Neural cell (in vitro differentiated cells): ENCODE measurements around the gene TMPRSS12. TPM values are rescaled to one million over a fixed set of nuclear protein-coding genes. Genes with fewer than 3 reads are reported as not detected.
"Not testable (repeated sequence)": the region's sequence is repeated elsewhere in the genome, so short reads cannot be mapped to it uniquely, and the experiment has no call there.

Experiments
- H2AFZ ChIP-seq: fragments of 200-600, 300-800 bp; sonication (generic), shearing (Covaris generic); 2 replicates; pipeline ENCODE4 v1.6.0; 2014; ENCODE audit warnings: low read depth, mild to moderate bottlenecking, antibody characterized with exemption, low read length, moderate library complexity
- H3F3A ChIP-seq: fragments of 200-600 bp; shearing (Covaris generic); 2 replicates; pipeline ENCODE4 v1.6.1; 2016; ENCODE audit warnings: mild to moderate bottlenecking, moderate library complexity, mixed read lengths, antibody characterized with exemption, low read length; ENCODE audit not compliant: insufficient read depth, poor library complexity, severe bottlenecking
- H3K27ac ChIP-seq: fragments of 200-600, 300-800 bp; sonication (generic), shearing (Covaris generic); 2 replicates; pipeline ENCODE4 v1.5.1; 2014; ENCODE audit warnings: mild to moderate bottlenecking, low read length, moderate library complexity
- H3K27me3 ChIP-seq: fragments of 300-800, 200-600 bp; sonication (generic), shearing (Covaris generic); 2 replicates; pipeline ENCODE4 v1.6.0; 2014; ENCODE audit warnings: mild to moderate bottlenecking, low read depth, low read length, moderate library complexity; ENCODE audit not compliant: insufficient read depth
- H3K36me3 ChIP-seq: fragments of 300-800, 200-600 bp; sonication (generic), shearing (Covaris generic); 2 replicates; pipeline ENCODE4 v1.5.1; 2014; ENCODE audit warnings: mild to moderate bottlenecking, antibody characterized with exemption, low read length, moderate library complexity; ENCODE audit not compliant: insufficient read depth
- H3K4me2 ChIP-seq: fragments of 300-800, 200-600 bp; sonication (generic), shearing (Covaris generic); 2 replicates; pipeline ENCODE4 v1.6.0; 2014; ENCODE audit warnings: mild to moderate bottlenecking, low read length
- H3K4me3 ChIP-seq: fragments of 300-800, 200-600 bp; sonication (generic), shearing (Covaris generic); 2 replicates; pipeline ENCODE4 v1.5.1; 2014; ENCODE audit warnings: mild to moderate bottlenecking, low read length, moderate library complexity
- H3K79me2 ChIP-seq: fragments of 200-600 bp; shearing (Covaris generic); replicated peaks from 2 replicates; pipeline ENCODE4 v1.6.0; 2014; ENCODE audit warnings: mild to moderate bottlenecking, low read length, moderate library complexity; ENCODE audit not compliant: insufficient read depth
- H3K9ac ChIP-seq: fragments of 300-800, 200-600 bp; sonication (generic), shearing (Covaris generic); 2 replicates; pipeline ENCODE4 v1.6.1; 2016; ENCODE audit warnings: mild to moderate bottlenecking, low read length, mixed read lengths
- H3K9me2 ChIP-seq: fragments of 200-600 bp; shearing (Covaris generic); 2 replicates; pipeline ENCODE4 v1.6.1; 2016; ENCODE audit warnings: mild to moderate bottlenecking, low read length, mixed read lengths; ENCODE audit not compliant: insufficient read depth
- H3K9me3 ChIP-seq: fragments of 200-600, 300-800 bp; sonication (generic), shearing (Covaris generic); 2 replicates; pipeline ENCODE4 v1.6.1; 2016; ENCODE audit warnings: mild to moderate bottlenecking, mixed run types, low read length, moderate library complexity, mixed read lengths
- H4K20me1 ChIP-seq: fragments of 200-600 bp; shearing (Covaris generic); 2 replicates; pipeline ENCODE4 v1.6.1; 2016; ENCODE audit warnings: mild to moderate bottlenecking, mixed run types; ENCODE audit not compliant: insufficient read depth
- EP300 ChIP-seq: fragments of 450-650 bp; conservative IDR thresholded peaks from 2 replicates; pipeline ENCODE4 v1.6.1; 2014; ENCODE audit warnings: antibody characterized with exemption, mild to moderate bottlenecking, moderate library complexity; ENCODE audit not compliant: poor library complexity, severe bottlenecking
- EZH2 ChIP-seq: fragments of 200-600, 300-800 bp; shearing (Covaris generic), sonication (generic); IDR thresholded peaks from 2 replicates; pipeline ENCODE4 v1.6.1; 2014; ENCODE audit warnings: antibody characterized with exemption, low read length, borderline replicate concordance, mild to moderate bottlenecking; ENCODE audit not compliant: insufficient read depth, poor library complexity, severe bottlenecking
- MXI1 ChIP-seq: fragments of 450-650 bp; conservative IDR thresholded peaks from 2 replicates; pipeline ENCODE4 v1.6.1; 2014; ENCODE audit warnings: antibody characterized with exemption, mild to moderate bottlenecking; ENCODE audit not compliant: poor library complexity, severe bottlenecking
- POLR2AphosphoS5 ChIP-seq: IDR thresholded peaks from 2 replicates; pipeline ENCODE4 v1.6.1; 2012
- RAD21 ChIP-seq: fragments of 450-650 bp; conservative IDR thresholded peaks from 2 replicates; pipeline ENCODE4 v1.6.1; 2014; ENCODE audit warnings: antibody characterized with exemption, mild to moderate bottlenecking, moderate library complexity
- SMC3 ChIP-seq: fragments of 450-650 bp; conservative IDR thresholded peaks from 2 replicates; pipeline ENCODE4 v1.6.1; 2014; ENCODE audit warnings: antibody characterized with exemption, mild to moderate bottlenecking, moderate library complexity; ENCODE audit not compliant: poor library complexity
- TAF1 ChIP-seq: IDR thresholded peaks from 2 replicates; pipeline ENCODE4 v1.6.1; 2012; ENCODE audit warnings: low read depth
- polyA plus RNA-seq: library from polyadenylated mRNA; depleted of rRNA; stranded (reverse); fragments of >200 nt; gene quantifications from 2 replicates; pipeline ENCODE4 v1.2.3, GENCODE V29; 2014
- TF ChIP-seq, protein P1 (sequence below): fragments of 450-650 bp; IDR thresholded peaks from 2 replicates; pipeline ENCODE4 v1.5.1; 2014; ENCODE audit warnings: antibody characterized with exemption, mild to moderate bottlenecking, moderate library complexity; ENCODE audit not compliant: poor library complexity, severe bottlenecking
- TF ChIP-seq, protein P2 (sequence below): IDR thresholded peaks from 2 replicates; pipeline ENCODE4 v1.6.1; 2012; ENCODE audit warnings: borderline replicate concordance

The TMPRSS12 gene
- polyA plus RNA-seq, 1 donor from 2014 or later, result not detected

DNA sequence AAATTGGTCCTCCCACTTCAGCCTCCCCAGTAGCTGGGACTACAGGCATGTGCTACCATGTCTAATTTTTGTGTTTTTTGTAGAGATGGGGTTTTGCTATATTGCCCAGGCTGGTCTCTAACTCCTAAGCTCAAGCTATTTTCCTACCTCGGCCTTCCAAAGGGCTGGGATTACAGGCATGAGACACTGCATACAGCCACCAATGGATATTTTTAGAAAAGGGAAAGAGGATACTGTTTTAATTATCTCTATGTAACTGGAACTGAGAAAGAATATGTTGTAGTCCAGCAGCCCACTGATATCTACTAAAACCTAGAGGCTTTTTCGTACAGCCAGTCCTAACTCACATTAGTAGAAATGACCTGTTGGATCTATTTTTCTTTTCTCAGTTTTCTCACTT lies 6.2 kb downstream of the TMPRSS12 start:
- TF ChIP-seq EZH2 (no peak), EP300 (no peak), TAF1 (no peak), SMC3 (no peak), POLR2AphosphoS5 (no peak), RAD21 (no peak), MXI1 (no peak)
- TF ChIP-seq, protein P1, sequence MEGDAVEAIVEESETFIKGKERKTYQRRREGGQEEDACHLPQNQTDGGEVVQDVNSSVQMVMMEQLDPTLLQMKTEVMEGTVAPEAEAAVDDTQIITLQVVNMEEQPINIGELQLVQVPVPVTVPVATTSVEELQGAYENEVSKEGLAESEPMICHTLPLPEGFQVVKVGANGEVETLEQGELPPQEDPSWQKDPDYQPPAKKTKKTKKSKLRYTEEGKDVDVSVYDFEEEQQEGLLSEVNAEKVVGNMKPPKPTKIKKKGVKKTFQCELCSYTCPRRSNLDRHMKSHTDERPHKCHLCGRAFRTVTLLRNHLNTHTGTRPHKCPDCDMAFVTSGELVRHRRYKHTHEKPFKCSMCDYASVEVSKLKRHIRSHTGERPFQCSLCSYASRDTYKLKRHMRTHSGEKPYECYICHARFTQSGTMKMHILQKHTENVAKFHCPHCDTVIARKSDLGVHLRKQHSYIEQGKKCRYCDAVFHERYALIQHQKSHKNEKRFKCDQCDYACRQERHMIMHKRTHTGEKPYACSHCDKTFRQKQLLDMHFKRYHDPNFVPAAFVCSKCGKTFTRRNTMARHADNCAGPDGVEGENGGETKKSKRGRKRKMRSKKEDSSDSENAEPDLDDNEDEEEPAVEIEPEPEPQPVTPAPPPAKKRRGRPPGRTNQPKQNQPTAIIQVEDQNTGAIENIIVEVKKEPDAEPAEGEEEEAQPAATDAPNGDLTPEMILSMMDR, result no peak
- TF ChIP-seq, protein P2, sequence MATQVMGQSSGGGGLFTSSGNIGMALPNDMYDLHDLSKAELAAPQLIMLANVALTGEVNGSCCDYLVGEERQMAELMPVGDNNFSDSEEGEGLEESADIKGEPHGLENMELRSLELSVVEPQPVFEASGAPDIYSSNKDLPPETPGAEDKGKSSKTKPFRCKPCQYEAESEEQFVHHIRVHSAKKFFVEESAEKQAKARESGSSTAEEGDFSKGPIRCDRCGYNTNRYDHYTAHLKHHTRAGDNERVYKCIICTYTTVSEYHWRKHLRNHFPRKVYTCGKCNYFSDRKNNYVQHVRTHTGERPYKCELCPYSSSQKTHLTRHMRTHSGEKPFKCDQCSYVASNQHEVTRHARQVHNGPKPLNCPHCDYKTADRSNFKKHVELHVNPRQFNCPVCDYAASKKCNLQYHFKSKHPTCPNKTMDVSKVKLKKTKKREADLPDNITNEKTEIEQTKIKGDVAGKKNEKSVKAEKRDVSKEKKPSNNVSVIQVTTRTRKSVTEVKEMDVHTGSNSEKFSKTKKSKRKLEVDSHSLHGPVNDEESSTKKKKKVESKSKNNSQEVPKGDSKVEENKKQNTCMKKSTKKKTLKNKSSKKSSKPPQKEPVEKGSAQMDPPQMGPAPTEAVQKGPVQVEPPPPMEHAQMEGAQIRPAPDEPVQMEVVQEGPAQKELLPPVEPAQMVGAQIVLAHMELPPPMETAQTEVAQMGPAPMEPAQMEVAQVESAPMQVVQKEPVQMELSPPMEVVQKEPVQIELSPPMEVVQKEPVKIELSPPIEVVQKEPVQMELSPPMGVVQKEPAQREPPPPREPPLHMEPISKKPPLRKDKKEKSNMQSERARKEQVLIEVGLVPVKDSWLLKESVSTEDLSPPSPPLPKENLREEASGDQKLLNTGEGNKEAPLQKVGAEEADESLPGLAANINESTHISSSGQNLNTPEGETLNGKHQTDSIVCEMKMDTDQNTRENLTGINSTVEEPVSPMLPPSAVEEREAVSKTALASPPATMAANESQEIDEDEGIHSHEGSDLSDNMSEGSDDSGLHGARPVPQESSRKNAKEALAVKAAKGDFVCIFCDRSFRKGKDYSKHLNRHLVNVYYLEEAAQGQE, result no peak
- Histone ChIP-seq H3F3A (no peaks in the 10 kb centered on the region), H3K9me2 (no peaks in the 10 kb centered on the region), H3K4me3 (no peak overlapping the region), H4K20me1 (no peaks in the 10 kb centered on the region), H3K79me2 (no peaks in the 10 kb centered on the region), H3K9ac (no peak overlapping the region), H3K4me2 (no peak overlapping the region), H3K9me3 (no peaks in the 10 kb centered on the region), H2AFZ (no peak overlapping the region), H3K36me3 (no peaks in the 10 kb centered on the region), H3K27me3 (no peaks in the 10 kb centered on the region), H3K27ac (no peak overlapping the region)

DNA sequence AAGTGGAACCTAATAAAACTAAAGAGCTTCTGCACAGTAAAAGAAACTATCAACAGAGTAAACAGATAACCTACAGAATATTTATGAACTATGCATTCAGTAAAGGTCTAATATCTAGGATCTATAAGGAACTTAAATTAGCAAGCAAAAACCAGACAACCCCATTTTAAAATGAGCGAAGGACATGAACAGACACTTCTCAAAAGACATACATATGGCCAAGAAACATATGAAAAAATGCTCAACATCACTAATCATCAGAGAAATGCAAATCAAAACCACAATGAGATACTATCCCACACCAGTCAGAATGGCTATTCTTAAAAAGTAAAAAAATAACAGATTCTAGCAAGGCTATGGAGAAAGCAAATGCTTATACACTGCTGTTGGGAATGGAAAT lies 12.5 kb downstream of the TMPRSS12 start:
- H2AFZ ChIP-seq, H3K4me2 ChIP-seq, H3K36me3 ChIP-seq, H4K20me1 ChIP-seq, H3F3A ChIP-seq, H3K9ac ChIP-seq, H3K9me2 ChIP-seq, H3K4me3 ChIP-seq, H3K9me3 ChIP-seq, H3K27ac ChIP-seq, H3K79me2 ChIP-seq, H3K27me3 ChIP-seq: not testable (repeated sequence)

DNA sequence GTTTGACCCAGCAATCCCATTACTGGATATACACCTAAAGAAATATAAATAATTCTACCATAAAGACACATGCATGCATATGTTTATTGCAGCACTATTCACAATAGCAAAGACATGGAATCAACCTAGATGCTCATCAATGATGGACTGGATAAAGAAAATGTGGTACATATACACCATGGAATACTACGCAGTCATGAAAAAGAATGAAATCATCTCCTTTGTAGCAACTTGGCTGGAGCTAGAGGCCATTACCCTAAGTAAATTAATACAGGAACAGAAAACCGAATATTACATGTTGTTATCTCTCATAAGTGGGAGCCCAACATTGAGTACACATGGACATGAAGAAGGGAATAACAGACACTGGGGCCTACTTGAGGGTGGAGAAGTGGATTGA lies 13.0 kb downstream of the TMPRSS12 start:
- not testable (repeated sequence) for H3K79me2 ChIP-seq, H3K27me3 ChIP-seq, H3K27ac ChIP-seq, H3K4me3 ChIP-seq, H2AFZ ChIP-seq, H3K36me3 ChIP-seq, H3F3A ChIP-seq, H3K9ac ChIP-seq, H3K9me3 ChIP-seq, H4K20me1 ChIP-seq, H3K9me2 ChIP-seq, H3K4me2 ChIP-seq
